HepG2 (cell line): ENCODE results near the gene PGS1. TPM values are rescaled to one million over a fixed set of nuclear protein-coding genes. Genes with fewer than 3 reads are reported as not detected.

Experiments used
- CHD4 ChIP-seq: fragments of 200-600 bp; sonication (generic); IDR thresholded peaks from 2 replicates; pipeline ENCODE4 v1.7.0; 2017; ENCODE audit warnings: mild to moderate bottlenecking, low read length, borderline replicate concordance
- ZNF207 ChIP-seq: fragments of 450-650 bp; IDR thresholded peaks from 2 replicates; pipeline ENCODE4 v1.6.1; 2016; ENCODE audit warnings: antibody characterized with exemption, borderline replicate concordance
- polyA plus RNA-seq, 8 experiments: library from polyadenylated mRNA; depleted of rRNA in 3 of 8; stranded (reverse) in 7 of 8; unstranded in 1 of 8; fragments of >200 nt; fragmentation: Illumina TruSeq in 4 of 8; extraction: Trizol in 4 of 8; gene quantifications; 2 replicates each; pipeline versions ENCODE4 v1.2.1 to v1.2.3, GENCODE V29; 2011 to 2016; ENCODE audit warnings: low read depth in 4 of 8, missing spikeins in 1 of 8, mixed read lengths in 1 of 8; ENCODE audit not compliant: insufficient read depth in 1 of 8
- total RNA-seq, 5 experiments: library from RNA; depleted of rRNA; stranded (reverse); fragments of >200 nt; fragmentation: Illumina TruSeq; extraction: Trizol; gene quantifications; 2 replicates each; pipeline ENCODE4 v1.2.3, GENCODE V29; 2016; ENCODE audit warnings: low read depth in 1 of 5
- TF ChIP-seq, protein P1 (sequence below): sonication (generic); formaldehyde crosslinking; IDR thresholded peaks from 2 replicates; pipeline ENCODE4 v1.4.0; 2020; ENCODE audit warnings: missing genetic modification reagents, borderline replicate concordance
- TF ChIP-seq, protein P2 (sequence below): sonication (generic); formaldehyde crosslinking; IDR thresholded peaks from one replicate; pipeline ENCODE4 v1.5.1; 2020; ENCODE audit warnings: mild to moderate bottlenecking, missing genetic modification reagents; ENCODE audit errors: not compliant biosample characterization

Gene PGS1
- total and polyA plus RNA-seq, 2 of the 13 experiments (the other 11 are each of a cell fraction or from before 2014, with no cell fraction given): 25.9 to 31.5 TPM

DNA sequence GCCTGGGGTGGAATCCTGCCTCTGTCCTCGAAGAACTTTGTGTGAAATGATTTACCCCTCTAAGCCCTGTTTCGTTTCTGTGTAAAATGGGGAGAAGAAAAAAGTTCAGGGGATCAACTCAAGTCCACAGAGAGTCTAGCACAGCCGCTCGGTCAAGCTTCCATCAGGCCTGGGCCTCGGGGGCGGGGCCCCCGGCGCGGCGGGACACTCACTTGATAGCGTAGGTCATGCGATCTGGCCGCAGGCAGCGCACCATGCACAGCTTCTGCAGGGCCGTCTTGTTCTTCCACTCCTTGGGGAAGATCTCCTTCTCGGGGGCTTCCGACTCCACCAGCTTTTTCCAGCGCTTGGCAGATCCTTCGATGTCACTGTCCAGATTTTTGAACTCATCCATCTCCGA, 65.9 kb downstream of the PGS1 start (continued):
- TF ChIP-seq, protein P1, sequence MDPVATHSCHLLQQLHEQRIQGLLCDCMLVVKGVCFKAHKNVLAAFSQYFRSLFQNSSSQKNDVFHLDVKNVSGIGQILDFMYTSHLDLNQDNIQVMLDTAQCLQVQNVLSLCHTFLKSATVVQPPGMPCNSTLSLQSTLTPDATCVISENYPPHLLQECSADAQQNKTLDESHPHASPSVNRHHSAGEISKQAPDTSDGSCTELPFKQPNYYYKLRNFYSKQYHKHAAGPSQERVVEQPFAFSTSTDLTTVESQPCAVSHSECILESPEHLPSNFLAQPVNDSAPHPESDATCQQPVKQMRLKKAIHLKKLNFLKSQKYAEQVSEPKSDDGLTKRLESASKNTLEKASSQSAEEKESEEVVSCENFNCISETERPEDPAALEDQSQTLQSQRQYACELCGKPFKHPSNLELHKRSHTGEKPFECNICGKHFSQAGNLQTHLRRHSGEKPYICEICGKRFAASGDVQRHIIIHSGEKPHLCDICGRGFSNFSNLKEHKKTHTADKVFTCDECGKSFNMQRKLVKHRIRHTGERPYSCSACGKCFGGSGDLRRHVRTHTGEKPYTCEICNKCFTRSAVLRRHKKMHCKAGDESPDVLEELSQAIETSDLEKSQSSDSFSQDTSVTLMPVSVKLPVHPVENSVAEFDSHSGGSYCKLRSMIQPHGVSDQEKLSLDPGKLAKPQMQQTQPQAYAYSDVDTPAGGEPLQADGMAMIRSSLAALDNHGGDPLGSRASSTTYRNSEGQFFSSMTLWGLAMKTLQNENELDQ (CRISPR knock-in tag): no peak
- no peak for TF ChIP-seq ZNF207
- TF ChIP-seq, protein P2, sequence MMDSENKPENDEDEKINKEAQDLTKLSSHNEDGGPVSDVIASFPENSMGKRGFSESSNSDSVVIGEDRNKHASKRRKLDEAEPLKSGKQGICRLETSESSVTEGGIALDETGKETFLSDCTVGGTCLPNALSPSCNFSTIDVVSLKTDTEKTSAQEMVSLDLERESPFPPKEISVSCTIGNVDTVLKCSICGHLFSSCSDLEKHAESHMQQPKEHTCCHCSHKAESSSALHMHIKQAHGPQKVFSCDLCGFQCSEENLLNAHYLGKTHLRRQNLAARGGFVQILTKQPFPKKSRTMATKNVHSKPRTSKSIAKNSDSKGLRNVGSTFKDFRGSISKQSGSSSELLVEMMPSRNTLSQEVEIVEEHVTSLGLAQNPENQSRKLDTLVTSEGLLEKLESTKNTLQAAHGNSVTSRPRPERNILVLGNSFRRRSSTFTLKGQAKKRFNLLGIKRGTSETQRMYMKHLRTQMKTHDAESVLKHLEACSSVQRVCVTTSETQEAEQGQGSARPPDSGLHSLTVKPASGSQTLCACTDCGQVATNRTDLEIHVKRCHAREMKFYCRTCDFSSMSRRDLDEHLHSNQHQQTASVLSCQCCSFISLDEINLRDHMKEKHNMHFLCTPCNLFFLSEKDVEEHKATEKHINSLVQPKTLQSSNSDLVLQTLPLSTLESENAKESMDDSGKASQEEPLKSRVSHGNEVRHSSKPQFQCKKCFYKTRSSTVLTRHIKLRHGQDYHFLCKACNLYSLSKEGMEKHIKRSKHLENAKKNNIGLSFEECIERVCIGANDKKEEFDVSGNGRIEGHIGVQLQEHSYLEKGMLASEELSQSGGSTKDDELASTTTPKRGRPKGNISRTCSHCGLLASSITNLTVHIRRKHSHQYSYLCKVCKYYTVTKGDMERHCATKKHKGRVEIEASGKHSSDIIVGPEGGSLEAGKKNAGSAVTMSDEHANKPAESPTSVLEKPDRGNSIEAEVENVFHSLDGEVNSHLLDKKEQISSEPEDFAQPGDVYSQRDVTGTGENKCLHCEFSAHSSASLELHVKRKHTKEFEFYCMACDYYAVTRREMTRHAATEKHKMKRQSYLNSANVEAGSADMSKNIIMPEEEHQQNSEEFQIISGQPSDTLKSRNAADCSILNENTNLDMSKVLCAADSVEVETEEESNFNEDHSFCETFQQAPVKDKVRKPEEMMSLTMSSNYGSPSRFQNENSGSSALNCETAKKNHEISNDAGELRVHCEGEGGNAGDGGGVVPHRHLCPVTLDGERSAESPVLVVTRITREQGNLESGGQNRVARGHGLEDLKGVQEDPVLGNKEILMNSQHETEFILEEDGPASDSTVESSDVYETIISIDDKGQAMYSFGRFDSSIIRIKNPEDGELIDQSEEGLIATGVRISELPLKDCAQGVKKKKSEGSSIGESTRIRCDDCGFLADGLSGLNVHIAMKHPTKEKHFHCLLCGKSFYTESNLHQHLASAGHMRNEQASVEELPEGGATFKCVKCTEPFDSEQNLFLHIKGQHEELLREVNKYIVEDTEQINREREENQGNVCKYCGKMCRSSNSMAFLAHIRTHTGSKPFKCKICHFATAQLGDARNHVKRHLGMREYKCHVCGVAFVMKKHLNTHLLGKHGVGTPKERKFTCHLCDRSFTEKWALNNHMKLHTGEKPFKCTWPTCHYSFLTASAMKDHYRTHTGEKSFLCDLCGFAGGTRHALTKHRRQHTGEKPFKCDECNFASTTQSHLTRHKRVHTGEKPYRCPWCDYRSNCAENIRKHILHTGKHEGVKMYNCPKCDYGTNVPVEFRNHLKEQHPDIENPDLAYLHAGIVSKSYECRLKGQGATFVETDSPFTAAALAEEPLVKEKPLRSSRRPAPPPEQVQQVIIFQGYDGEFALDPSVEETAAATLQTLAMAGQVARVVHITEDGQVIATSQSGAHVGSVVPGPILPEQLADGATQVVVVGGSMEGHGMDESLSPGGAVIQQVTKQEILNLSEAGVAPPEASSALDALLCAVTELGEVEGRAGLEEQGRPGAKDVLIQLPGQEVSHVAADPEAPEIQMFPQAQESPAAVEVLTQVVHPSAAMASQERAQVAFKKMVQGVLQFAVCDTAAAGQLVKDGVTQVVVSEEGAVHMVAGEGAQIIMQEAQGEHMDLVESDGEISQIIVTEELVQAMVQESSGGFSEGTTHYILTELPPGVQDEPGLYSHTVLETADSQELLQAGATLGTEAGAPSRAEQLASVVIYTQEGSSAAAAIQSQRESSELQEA (CRISPR knock-in tag): no peak
- no peak for TF ChIP-seq CHD4
